Mesothelial cell of epicardium (in vitro differentiated cells): ENCODE data around the gene PCDHGA8. TPM values are rescaled to one million over a fixed set of nuclear protein-coding genes. Genes with fewer than 3 reads are reported as not detected.

ENCODE experiments used
- DNase-seq, 2 experiments: peaks; one replicate each; pipeline ENCODE4 v3.0.0; 2021; ENCODE audit warnings: low spot score in 2 of 2; ENCODE audit not compliant: unreplicated experiment in 2 of 2
- H3K27ac Mint-ChIP-seq: 2 replicates; pipeline ENCODE4 v1.8.0; 2021; ENCODE audit warnings: mixed read lengths
- H3K27me3 Mint-ChIP-seq: 2 replicates; pipeline ENCODE4 v1.8.0; 2021; ENCODE audit warnings: low read depth, mixed read lengths
- H3K36me3 Mint-ChIP-seq: 2 replicates; pipeline ENCODE4 v1.8.0; 2021; ENCODE audit warnings: mixed read lengths
- H3K4me1 Mint-ChIP-seq: 2 replicates; pipeline ENCODE4 v1.8.0; 2021; ENCODE audit warnings: mixed read lengths
- H3K4me3 Mint-ChIP-seq: 2 replicates; pipeline ENCODE4 v1.8.0; 2021; ENCODE audit warnings: mild to moderate bottlenecking, moderate library complexity, mixed read lengths
- H3K9me3 Mint-ChIP-seq: 2 replicates; pipeline ENCODE4 v1.8.0; 2021; ENCODE audit warnings: mixed read lengths
- CTCF ChIP-seq: fragments of 200-600 bp; sonication (generic); IDR thresholded peaks from one replicate; pipeline ENCODE4 v1.5.0; 2021; ENCODE audit warnings: antibody characterized with exemption; ENCODE audit not compliant: unreplicated experiment
- total RNA-seq: library from RNA; stranded (reverse); gene quantifications from 3 replicates; pipeline ENCODE4 v1.2.1, GENCODE V29; 2021

The PCDHGA8 gene
- total RNA-seq, 1 donor from 2014 or later = 2.9 TPM

DNA sequence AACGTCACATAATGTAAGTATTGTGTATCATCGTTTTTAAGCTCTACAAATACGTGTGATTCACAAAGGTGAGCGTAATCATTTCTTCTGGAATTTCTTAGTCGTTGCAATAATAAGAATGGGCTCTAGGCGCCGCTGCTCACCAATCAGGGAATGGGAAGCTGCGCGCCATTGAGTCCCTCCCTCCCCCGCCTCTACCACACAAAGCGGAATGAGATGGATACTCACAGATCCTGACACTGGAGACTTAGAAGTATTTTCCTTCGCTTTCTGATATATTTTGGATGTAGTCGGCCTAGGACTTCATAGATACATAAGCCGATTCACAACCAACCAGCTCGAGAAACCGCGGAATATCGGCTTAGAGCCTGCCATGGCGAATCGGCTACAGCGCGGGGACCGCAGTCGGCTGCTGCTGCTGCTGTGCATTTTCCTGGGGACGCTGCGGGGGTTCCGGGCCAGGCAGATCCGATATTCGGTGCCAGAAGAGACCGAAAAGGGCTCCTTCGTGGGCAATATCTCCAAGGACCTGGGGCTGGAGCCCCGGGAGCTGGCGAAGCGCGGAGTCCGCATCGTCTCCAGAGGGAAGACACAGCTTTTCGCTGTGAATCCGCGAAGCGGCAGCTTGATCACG, 28.5 kb downstream of the PCDHGA8 start, which contains the start of gene PCDHGA11:
TSS of gene PCDHGA11 (plus strand) at position 197 of the 634 bp plus-strand sequence. CDS start at position 374, 177 bp downstream.
- no peak for DNase-seq
- Mint-ChIP-seq H3K4me3 (no peak within 1 kb of the TSS), H3K9me3 (peaks cover 58% of the 10 kb centered on the region), H3K27ac (no peak within 1 kb of the TSS), H3K36me3 (peaks cover 80% of the 10 kb centered on the region), H3K4me1 (no peaks in the 10 kb centered on the region), H3K27me3 (no peaks in the 10 kb centered on the region)
- TF ChIP-seq CTCF = no peak

- Mint-ChIP-seq H3K27ac (no peak overlapping the region), H3K27me3 (no peaks in the 10 kb centered on the region), H3K4me1 (no peaks in the 10 kb centered on the region), H3K4me3 (no peak overlapping the region), H3K36me3 (peaks cover 81% of the 10 kb centered on the region), H3K9me3 (peaks cover 58% of the 10 kb centered on the region)
- DNase-seq = no peak
- no peak for TF ChIP-seq CTCF
Measured at GRCh38 chr5:141421489-141421855, 29.0 kb downstream of the PCDHGA8 start.

DNA sequence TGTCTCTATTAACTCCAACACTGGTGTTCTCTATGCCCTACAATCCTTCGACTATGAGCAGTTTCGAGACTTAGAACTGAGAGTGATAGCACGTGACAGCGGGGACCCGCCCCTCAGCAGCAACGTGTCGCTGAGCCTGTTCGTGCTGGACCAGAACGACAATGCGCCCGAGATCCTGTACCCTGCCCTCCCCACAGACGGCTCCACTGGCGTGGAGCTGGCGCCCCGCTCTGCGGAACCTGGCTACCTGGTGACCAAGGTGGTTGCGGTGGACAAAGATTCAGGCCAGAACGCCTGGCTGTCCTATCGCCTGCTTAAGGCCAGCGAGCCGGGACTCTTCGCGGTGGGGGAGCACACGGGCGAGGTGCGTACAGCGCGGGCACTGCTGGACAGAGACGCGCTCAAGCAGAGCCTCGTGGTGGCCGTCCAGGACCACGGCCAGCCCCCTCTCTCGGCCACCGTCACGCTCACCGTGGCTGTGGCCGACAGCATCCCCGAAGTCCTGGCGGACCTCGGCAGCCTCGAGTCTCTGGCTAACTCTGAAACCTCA, 30.4 kb downstream of the PCDHGA8 start:
- Mint-ChIP-seq H3K4me3 (no peak overlapping the region), H3K4me1 (no peaks in the 10 kb centered on the region), H3K27me3 (no peaks in the 10 kb centered on the region), H3K27ac (no peak overlapping the region), H3K36me3 (peaks cover 84% of the 10 kb centered on the region), H3K9me3 (peaks cover 62% of the 10 kb centered on the region)
- no peak for TF ChIP-seq CTCF
- no peak for DNase-seq

- Mint-ChIP-seq H3K36me3 (peaks cover 69% of the 10 kb centered on the region), H3K27me3 (no peaks in the 10 kb centered on the region), H3K4me3 (no peak overlapping the region), H3K9me3 (peaks cover 61% of the 10 kb centered on the region), H3K27ac (no peak overlapping the region), H3K4me1 (no peaks in the 10 kb centered on the region)
- no peak for TF ChIP-seq CTCF
- DNase-seq = no peak
Measured at GRCh38 chr5:141427783-141428426, 35.5 kb downstream of the PCDHGA8 start.

DNA sequence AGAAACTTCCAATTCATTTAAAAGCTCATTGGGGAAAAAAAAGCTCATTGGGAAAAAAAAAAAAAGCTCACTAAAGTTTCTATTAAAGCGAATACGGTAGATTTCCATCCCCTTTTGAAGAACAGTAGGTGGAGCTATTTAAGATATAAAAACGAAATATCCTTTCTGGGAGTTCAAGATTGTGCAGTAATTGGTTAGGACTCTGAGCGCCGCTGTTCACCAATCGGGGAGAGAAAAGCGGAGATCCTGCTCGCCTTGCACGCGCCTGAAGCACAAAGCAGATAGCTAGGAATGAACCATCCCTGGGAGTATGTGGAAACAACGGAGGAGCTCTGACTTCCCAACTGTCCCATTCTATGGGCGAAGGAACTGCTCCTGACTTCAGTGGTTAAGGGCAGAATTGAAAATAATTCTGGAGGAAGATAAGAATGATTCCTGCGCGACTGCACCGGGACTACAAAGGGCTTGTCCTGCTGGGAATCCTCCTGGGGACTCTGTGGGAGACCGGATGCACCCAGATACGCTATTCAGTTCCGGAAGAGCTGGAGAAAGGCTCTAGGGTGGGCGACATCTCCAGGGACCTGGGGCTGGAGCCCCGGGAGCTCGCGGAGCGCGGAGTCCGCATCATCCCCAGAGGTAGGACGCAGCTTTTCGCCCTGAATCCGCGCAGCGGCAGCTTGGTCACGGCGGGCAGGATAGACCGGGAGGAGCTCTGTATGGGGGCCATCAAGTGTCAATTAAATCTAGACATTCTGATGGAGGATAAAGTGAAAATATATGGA, 38.1 kb downstream of the PCDHGA8 start, which contains the start of gene PCDHGA12:
TSS of gene PCDHGA12 (plus strand) at position 176 of the 782 bp plus-strand sequence. CDS start at position 429, 253 bp downstream.
- no peak within 1 kb of the TSS for H3K4me3 Mint-ChIP-seq
- H3K36me3 Mint-ChIP-seq = peaks cover 67% of the 10 kb centered on the region
- peak within 1 kb of the TSS; percentile 9 for H3K27ac Mint-ChIP-seq
- H3K4me1 Mint-ChIP-seq = no peaks in the 10 kb centered on the region
- DNase-seq = no peak
- H3K27me3 Mint-ChIP-seq = no peaks in the 10 kb centered on the region
- peaks cover 56% of the 10 kb centered on the region for H3K9me3 Mint-ChIP-seq
- no peak for TF ChIP-seq CTCF
